ENCODE measurements around the gene NEDD4L.
A peak's percentile ranks its signal among the peaks of the same experiment; 100 is the strongest.

The NEDD4L gene

DNA sequence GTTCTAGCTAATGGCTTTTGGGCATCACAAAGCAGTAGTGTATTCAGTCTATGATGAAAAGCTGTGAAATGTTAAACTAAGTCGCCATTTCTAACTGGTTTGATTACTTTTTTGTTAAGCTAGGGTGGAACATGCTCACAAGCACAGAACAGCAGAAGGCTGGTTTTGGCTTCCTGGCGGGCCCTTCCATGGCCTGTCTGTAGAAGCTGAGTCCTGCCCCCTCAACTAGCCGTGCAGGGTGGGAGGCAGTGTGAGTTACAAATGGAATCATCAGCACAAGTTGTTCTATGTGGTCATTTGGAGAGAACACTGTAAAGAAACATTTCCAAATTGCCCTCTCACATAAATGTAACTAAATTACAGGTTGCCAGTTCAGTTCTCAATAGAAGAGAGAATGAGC, 294.1 kb downstream of the NEDD4L start:
- DNase-seq (ENCODE audit: low spot score): no peak
- FAIRE-seq: no peak

DNA sequence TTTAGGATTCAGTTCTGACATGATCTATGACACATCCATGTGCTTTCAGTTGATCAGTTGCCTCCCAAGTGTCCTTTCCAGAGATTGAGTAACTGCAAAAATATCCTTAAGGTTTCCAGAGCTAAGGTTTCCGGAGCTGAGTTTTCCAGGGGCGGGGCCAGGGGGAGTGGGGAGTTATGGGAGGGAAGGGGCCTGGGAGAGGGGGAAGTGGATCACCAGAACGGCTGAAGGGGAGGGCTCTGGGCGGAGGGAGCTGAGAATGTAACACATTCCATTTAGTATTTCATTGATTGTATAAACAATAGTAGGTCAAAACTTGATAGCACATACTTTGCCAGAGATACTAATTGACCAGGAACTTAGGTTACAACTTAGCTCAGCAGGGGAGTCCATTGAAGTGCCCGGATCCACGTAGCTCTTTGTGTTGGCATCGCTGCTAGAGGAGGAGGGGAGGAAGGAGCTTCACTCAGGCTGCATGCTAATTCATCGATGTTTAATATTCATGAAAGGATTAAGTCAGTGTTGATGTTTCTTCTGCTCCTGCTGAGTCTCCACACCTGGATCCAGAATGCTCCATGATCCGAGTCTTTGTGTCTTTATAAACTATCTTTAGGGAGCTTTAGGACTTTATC, 295.1 kb downstream of the NEDD4L start:
- DNase-seq (ENCODE audit: low spot score) (no peak), FAIRE-seq (no peak)

DNA sequence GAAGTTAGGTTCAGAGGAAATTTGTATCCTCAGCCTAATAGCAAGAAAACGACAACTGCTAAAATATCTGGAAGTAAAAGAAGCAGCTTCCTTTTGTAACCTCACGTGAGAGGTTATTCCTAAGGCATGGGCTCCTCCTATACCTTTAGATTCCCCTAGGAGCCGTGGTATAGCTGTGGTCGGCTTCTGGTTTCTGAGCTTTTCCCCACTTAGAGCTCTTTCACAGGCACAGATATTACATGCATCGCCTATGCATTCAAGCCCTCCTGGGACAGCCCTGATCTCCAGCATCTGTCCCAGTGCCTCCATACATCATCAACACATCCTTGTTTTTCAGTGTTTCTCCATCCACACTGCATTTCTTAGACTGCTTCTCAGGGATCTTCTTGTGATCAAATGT, 295.9 kb downstream of the NEDD4L start:
- no peak for FAIRE-seq
- no peak for DNase-seq (ENCODE audit: low spot score)

DNA sequence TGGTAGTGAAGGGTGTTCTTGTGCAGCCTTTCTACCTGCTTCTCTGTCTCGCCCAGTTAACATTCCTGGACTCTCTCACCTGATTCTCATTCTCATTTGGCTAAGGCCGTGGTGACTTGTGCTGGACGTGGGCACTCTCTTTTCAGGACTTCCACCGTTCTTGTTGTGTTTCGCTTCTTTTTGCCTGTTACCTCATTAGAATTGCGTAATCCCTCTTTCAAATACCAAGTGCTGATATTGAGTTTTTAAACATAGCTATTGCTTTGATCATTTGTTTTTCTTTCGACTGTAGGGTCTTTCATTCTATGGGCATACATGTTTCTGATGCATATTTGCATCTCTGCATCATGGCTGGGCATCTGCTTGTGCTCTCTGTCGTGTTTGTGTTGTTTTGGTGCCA, 297.9 kb downstream of the NEDD4L start:
- FAIRE-seq: no peak

DNA sequence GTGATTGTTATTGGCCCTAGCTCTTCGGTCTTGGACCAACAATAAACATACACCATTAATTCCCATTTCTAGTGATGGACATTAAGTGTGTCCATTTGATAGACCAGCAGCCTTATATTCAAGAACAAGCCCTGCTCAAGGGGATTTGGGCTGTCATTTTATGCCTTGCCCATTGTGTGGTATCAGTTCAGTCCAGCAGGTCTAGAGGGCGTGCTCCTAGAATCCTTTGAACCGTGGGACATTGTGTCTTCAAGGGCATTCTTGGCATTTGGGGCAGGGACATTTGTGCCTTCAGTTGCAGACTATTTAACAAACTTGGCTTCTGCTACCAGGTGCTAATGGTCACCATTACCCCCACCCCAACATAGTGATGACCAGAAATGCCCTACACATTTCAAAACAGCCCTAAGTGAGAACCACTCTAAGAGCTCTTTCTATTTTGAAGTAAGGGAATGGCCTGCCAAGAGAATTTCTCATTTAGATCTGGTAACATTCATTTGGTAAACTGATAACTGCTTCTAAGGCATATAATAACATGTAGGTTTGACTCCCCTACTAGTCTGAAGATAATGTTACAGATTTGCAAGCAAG, 300.1 kb downstream of the NEDD4L start:
- no peak for FAIRE-seq
- DNase-seq (ENCODE audit: low spot score): no peak

More for the DNA sequence above, 297.9 kb downstream of the NEDD4L start:
- DNase-seq (ENCODE audit: low spot score): no peak

DNA sequence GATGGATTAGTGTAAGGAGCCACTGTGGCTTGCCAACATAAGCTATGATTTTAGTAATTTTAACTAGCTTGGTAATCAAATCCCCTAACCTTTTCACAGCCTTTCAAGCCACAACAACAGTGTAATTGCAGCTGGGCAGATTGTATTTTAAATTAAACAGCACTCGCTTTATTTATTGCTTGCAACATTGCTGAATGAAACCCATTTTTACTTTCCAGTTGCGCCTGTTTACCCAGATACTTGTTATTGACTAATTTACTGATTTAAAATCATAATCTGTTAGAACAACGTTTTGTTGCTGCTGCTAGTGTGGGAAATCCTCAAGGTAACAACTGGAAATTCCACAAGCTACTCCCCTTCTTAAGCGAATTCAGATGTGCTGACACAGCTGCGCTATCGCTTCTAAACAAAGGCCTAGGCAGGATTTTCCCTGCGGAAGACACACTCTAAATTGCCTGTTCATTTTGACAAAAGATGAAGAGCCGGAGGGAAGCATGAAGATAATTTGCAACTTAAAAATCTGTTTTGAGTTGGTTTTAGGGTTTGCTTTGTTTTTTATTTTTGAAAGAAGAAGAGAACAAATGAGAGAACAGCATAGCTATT, 300.9 kb downstream of the NEDD4L start:
- FAIRE-seq (no peak), DNase-seq (ENCODE audit: low spot score) (no peak)

DNA sequence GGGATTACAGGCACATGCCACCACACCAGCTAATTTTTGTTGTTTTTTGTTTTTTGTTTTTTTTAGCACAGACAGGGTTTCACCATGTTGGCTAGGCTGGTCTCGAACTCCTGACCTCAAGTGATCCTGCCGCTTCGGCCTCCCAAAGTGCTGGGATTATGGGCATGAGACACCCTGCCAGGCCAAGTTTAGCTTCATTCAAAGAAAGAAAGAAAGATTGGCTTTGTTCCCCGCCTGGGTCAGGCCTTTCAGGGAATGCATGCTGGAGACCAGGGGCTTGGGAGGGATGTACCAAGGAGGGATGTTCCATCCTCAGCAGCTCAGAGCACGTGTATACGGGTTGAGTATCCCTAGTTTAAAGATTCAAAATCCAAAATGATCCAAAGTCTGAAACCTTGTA, 301.8 kb downstream of the NEDD4L start:
- DNase-seq (ENCODE audit: low spot score): no peak
- no peak for FAIRE-seq

DNA sequence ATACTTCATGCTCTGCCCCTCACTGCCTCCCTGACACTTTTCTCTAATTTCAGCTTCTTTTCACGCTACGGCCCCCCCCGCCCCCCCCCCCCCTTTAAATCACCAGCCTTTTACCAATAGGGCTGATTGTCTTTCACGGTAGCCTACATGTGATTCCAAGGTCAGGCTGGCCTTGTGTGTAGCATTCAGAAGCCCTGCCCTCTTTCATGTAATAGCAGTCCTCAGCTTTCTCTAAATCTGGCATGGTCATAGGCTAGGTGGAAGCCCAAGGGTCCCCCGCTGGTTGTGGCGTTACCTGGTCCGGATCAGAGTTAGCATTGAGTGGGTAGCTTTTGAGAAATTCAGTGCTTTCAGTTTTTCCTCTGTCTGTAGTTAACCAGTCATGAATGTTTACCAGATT, 303.1 kb downstream of the NEDD4L start:
- no peak for FAIRE-seq
- DNase-seq (ENCODE audit: low spot score): no peak

DNA sequence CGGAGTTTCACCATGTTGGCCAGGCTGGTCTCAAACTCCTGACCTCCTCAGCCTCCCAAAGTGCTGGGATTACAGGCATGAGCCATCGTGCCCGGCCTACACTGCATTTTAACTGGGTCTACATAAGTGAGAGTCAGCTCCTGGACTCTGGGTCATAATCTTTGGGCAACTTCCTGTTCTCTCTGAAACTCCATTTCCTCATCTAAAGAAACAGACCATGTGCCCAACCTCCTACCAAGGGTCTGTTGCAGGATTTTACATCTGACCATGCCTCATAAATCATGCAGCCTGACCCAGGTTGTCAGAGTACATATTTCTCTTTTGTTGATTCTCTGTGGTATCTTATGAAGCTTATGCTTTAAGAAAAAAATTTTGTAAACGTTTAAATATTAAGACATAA, 304.5 kb downstream of the NEDD4L start:
- FAIRE-seq: no peak
- DNase-seq (ENCODE audit: low spot score): no peak

DNA sequence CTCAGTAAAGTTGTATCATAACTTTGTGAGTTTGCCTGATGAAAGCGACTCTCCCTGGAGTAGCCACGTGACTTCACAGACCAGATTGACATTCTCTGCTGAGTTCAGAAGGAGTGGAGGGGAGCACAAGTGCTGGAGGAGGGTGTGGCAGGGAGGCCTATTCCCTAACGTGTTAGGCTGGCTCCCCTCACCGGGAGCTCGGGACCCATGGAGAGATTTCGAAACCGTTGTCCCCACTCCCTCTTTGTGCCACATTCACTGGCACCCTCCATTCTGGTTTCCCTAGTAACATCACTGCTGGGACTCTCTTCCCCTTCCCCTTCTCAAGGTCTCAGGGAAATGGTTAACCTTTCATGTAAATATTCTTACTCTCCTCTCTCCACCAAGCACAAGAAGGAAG, 304.9 kb downstream of the NEDD4L start:
- FAIRE-seq: no peak

DNA sequence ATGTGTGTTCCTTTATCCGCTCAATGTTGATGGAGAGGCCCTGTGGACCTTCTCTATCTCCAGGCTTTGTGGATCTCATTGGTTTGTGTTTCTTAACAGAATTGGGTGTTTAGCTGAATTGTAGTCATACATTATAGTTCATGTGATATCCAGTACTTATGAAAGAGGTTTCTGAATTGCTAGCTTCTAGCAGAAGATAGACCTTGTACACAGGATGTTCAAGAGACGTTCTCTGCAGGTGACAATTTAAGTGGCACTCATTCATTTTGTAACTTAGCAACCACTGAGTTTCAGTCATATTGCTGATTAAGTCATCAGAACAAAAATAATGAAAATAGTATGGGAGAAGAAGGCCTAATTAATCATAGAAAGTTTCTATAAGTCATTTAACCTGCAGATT, 305.6 kb downstream of the NEDD4L start:
- DNase-seq (ENCODE audit: low spot score): no peak
- no peak for FAIRE-seq

More for the DNA sequence above, 304.9 kb downstream of the NEDD4L start:
- no peak for DNase-seq (ENCODE audit: low spot score)

DNA sequence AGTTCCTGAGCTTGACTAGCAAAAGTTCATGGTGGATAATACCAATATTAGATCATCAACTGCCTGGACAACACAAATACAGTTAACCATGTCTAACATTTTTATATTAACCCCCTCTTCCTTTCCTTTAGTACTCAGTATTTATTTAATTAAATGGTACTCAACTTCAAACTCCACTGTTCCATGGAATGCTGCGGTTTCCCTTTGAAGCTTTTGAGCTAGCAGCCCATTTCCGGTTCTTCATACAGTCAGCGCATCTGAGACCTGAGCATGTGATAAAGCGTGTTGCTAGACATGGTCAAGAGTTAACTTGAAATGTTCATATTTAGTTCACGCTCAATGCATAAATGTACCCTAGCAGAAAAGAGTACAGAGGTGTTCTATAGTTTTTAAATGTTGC, 306.5 kb downstream of the NEDD4L start:
- FAIRE-seq: no peak
- DNase-seq (ENCODE audit: low spot score): no peak

DNA sequence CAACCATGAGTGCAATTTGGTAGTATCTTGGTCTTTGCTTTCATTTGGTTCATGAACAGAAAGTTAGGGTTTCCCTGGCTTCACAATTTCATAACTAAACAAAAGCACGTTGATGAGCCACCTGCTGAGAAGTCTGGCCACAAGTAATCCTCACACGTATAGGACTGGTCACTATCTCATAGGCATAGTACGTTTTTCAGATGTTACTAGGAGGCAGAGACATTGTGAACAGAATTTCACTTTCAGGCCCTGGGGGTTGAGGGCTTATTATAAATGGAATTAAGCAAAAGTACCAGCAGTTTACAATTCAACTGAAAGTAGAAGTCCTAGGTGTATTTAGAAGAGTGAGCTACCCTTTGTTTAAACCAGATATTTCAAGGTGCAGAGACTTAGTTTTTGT, 307.8 kb downstream of the NEDD4L start:
- DNase-seq (ENCODE audit: low spot score) (no peak), FAIRE-seq (no peak)

DNA sequence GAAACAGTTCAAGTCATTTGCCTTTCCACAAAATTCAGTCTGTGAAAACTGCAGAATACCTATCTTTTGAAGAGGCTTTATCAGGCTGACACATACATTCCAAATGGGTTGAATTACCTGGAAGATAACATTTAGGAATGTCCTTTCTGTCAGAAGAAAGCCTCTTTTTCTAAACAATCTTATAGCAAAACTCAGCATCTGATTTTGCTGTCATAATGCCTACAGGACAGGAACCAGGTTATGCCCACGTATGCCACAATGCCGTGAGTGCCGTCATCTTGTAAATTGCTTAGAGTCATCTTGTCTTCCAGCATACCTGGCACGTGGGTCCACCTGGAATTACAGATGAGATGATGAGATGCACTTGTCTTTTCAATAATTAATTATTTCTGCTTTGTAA, 309.6 kb downstream of the NEDD4L start:
- no peak for DNase-seq (ENCODE audit: low spot score)
- no peak for FAIRE-seq

DNA sequence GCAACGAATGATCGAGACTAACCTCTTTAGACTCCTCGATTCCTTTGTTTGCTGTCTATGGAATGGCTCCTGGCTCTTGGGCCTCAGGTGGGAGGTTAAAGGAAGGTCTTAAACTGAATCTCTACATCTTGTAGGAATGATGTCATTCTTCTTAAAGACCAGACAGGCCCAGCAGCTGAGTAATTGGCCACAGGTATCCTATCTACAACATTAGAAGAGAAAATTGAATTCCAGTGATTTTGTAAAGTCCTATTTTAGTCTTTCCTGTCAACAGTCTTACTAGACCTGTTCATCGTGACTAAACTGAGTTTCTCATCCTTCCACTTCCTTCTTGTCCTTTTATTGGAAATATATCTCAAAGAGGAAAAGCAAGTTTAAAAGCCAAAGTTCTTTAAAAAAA, 310.0 kb downstream of the NEDD4L start:
- no peak for DNase-seq (ENCODE audit: low spot score)
- no peak for FAIRE-seq

DNA sequence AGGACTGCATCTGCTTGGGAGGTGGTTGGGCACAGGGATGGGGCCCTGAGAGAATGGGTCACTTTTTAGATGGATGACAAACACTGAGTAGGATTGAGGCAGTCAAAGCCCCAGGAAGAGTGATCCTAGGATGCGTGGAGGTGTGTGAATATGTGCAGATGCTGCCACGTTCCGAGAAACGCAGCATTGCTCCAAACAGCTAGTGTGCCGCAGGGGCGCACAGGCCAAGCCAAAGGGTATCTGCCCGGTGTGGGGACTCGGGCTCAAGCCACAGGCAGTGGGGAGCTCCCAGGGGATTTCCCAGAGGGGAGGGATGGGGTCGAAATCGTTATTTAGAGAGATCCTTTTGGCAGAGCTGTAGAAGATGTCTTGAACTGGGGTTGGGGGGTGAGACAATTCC, 310.8 kb downstream of the NEDD4L start:
- FAIRE-seq: no peak

DNA sequence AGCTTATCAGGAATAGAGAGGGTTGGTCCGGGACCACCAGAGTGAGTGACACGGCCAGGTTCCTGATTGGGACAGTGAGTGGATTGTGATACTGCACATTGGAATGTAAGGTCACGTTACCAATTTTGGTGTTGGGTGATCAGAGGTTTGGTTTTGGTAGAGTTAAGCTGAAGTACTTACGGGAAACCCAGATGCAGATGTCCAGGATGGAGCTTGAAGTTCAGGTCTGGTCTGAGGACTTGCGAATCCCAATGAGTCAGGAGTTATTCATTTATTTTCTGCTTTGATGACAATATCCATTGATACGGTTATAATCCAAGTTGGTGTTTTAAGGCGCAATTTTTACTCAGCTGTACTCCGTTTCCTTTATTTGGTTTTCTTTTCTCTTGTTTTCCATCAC, 311.2 kb downstream of the NEDD4L start:
- FAIRE-seq (no peak), DNase-seq (ENCODE audit: low spot score) (no peak)

More for the DNA sequence above, 310.8 kb downstream of the NEDD4L start:
- DNase-seq (ENCODE audit: low spot score): no peak

DNA sequence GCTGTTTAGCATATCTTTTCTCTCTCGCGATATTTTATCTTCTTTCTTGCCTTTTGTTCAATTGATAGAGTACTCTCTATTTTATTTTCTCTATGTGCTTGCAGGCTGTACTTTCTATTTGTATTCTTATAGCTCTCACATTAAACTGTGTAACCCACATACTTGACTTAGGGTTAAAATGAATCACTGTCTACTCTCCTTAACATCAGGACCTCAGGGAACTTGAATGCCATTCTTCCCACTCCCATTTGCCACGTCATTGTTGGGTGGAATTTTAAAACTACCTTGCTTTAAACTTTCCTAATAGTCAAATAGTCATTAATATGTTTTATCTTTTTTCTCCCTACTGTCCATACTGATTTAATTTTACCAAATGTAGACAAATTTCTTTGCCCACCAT, 315.2 kb downstream of the NEDD4L start:
- FAIRE-seq (peak; percentile 41), DNase-seq (ENCODE audit: low spot score) (peak; percentile 23)

DNA sequence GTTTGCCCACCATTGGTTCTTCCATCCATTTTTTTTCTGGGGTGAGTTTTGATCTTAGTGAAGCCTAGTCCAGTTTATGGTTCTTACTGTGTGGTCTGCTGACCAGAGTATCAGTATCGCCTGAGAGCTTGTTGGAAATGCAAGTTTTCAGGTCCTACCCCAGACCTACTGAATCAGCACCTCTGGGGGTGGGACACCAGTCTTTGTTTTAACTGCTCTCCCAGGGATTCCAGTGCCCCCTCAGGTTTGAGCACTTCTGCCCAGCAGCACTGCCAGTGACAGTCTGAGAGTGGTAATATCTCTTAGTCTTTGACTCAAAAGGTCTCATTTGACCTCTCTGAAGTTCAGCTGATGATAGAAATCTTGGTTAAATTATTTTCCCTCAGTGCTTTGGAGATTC, 315.6 kb downstream of the NEDD4L start:
- DNase-seq (ENCODE audit: low spot score) (no peak), FAIRE-seq (no peak)

DNA sequence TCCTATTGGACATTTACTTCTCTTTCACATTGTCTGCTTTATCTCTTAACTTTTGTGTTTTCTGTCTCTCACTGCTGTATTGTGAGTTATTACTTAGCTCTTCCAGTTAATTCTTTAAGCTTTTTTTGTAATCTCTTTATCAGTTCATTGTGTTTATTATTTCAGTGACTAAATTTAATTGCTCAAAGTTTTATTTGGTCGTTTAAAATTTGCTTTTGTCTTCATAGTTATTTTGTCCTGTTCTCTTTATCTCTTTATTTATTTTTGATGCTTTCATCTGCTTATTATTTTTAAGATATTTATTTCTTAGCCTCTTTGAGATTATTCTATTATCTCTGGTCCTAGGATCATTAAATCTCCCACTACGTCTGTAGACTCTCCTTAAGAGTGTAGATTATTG, 316.3 kb downstream of the NEDD4L start:
- FAIRE-seq (no peak), DNase-seq (ENCODE audit: low spot score) (no peak)

DNA sequence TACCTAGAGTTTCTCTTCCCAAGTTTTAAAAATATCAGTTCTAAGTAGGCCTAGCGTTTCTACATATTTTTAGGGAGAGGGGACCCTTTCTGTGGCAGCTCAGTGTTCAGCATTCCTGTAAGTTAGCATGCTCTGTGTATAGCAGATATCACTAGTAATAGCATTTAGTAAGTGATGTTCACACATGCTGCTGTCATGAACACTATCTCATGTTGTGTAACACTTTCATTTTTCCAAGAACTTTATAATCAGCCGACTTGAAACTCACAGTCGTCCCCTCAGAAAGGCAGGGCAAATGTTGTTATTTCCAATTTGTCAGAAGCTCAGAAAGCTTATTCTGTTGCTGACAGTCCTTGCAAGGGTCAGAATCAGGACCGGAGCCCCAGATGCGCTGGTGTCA, 317.2 kb downstream of the NEDD4L start:
- DNase-seq (ENCODE audit: low spot score): no peak

DNA sequence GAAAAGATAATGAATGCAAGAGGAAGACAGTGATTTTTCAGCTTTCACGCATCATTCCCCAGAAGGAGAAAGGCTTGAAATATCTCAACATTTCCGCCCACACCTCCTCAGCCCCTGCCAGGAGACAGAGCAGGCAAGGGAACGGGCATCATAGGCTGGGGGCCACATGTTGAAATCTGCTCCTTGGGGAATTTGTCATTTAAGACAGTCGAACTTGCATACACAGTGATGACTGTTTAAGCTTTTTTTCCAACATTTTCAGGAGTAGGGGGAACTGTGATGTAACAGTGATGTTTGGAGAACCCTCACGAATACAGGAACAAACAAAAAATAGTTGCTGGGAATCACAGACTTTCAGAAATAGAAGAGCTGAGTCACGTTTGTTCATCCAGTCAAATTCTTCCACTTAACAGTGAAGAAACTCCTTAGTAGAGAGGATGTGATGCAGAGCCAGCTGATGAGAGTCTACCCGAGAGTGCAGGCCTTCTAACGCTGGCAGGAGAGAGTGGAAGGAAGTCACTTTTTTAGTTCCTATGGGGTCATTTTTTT, 318.1 kb downstream of the NEDD4L start:
- DNase-seq (ENCODE audit: low spot score) (peak; percentile 87), FAIRE-seq (peak; percentile 82)

More for the DNA sequence above, 317.2 kb downstream of the NEDD4L start:
- FAIRE-seq: no peak

DNA sequence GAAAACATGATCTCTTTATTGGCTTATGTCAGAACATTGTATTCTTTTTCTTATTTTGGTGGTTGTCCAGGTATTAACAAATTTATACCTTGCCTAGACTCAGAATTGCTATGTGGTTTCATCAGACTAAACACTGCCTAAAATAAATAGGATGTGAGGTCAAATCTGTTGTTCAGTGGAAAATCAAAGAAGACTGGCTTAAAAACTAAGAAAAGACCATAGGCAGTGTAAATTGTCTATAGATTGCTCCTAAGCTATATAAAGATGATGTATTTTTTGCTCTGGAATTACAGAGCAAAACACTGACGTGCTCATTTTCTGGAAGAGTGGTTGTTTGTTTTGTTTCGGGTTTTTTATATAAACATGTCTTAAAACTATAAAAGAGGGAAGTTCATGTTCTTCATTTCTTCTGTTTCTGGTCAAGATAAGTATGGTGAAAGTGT, 318.8 kb downstream of the NEDD4L start:
- DNase-seq (ENCODE audit: low spot score): no peak
- no peak for FAIRE-seq
